GM19467 (cell line): ENCODE results near the gene FAM107A.

Experiments used
- ATAC-seq: cut with Tn5 transposase; IDR thresholded peaks from one replicate; pipeline ENCODE4 v1.9.1; 2021; ENCODE audit warnings: mild to moderate bottlenecking, moderate library complexity; ENCODE audit not compliant: unreplicated experiment

The FAM107A gene

GRCh38 chr3:58594117-58594516 lies 16.9 kb upstream of the FAM107A start:
- ATAC-seq: no peak

- ATAC-seq: no peak
Measured at GRCh38 chr3:58591517-58592510, 14.6 kb upstream of the FAM107A start.

DNA sequence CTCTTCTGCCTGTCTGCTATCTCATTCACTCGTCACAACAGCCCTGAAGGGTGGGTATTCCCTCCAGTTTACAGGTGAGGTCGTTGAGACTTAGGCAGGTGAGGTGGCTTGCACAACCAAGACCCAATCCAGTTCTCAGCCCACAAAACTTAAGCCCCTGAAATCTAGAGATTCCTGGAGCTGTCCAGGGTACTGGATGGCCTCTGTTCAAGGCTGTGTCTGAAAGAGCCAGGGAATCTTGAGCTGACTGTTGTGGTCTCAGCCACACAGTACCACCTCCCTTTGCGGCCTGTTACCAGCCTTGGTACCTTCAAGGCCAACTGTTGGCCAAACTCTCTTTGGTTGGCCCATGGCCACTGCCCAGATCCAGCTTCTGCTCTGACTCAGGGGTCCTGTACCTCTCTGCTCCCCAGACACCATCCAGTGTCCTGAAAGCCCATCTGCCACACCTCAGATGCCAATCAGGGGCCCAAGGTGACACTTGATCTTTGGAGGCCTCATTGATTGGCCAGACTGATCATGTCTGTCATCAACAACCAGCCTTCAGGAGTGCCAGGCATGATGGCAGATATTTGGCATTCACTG lies 10.9 kb upstream of the FAM107A start:
- no peak for ATAC-seq

- no peak for ATAC-seq
Measured at GRCh38 chr3:58586776-58587192, 9.6 kb upstream of the FAM107A start.

DNA sequence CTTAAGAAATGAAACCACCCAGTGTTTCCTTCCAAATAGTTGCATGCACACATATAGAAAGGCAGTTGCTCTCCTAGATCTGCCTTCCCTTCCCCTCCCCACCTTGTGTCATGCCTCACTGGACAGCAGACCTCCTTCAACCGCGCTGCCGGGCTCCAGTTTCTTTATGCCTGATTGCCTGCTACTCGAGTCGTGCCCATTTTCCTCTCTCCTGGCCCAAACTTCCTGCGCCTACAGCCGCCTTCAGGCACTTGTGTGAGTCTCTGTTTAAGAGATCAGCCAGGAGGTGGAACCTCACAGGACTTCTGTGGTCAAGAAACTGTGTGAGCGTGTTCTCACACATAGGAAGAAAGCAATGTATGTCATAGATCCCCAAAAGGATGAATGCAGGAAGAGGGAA lies 8.8 kb upstream of the FAM107A start:
- no peak for ATAC-seq

GRCh38 chr3:58585005-58585786 lies 8.0 kb upstream of the FAM107A start:
- peak; percentile 94 for ATAC-seq

GRCh38 chr3:58584690-58585004 lies 7.5 kb upstream of the FAM107A start:
- ATAC-seq: no peak

GRCh38 chr3:58581328-58582091 lies 4.3 kb upstream of the FAM107A start:
- ATAC-seq: no peak

- ATAC-seq: no peak
Measured at GRCh38 chr3:58580826-58581327, 3.7 kb upstream of the FAM107A start.

GRCh38 chr3:58578873-58579272 lies 1.7 kb upstream of the FAM107A start:
- ATAC-seq: no peak

DNA sequence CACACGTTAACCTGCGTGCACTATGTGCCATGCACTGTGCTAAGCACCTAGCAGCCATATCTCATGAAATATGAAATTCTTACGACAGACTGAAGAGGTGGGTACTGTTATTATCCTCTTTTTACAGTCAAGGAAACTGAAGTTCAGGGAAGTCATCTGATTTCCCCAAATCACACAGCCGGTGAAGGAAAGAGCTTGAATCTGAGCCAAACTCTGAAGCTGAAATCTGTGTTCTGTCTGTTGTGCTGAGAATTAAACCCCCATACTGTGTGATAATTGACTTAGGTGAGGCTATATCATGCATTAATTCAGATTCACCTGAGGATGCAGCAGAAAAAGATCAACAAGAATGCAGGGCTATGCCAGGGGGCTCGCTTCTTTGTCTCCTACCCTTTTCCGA lies 475 bp downstream of the FAM107A start:
- no peak for ATAC-seq

DNA sequence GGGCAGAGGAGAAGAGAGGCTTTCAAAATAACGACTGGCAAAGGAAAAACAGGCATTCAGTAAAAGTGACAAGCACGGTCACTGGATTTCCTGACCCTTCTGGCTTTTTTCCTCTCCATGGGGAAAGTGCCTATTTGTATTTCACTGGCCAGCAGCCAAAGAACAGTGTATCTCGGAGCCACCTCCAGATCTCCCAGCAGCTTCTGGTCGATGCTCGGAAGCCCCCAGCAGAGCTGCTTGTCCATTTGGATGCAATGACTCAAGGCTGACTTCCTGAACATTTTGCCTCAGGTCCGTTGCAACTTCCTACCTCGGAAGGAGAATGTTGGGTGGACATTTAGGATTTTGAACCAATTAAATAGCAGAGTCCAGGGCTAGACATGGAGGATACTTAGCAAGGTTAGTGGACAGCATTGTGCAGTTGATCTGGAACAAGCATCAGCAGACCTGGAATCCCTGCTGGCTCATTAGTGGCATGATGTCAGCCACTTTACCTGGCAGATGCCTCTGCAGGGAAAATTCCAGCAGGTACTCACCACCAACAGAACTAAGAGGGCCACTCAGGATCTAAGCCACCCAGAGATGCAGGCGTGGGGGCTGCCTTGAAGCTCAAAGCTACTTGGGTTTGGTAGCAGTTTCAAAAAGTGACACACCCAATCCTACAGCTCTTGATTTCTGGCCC lies 1.1 kb downstream of the FAM107A start:
- ATAC-seq: no peak

- no peak for ATAC-seq
Measured at GRCh38 chr3:58574682-58575081, 2.5 kb downstream of the FAM107A start.

GRCh38 chr3:58574106-58574505 lies 3.1 kb downstream of the FAM107A start:
- ATAC-seq: no peak

DNA sequence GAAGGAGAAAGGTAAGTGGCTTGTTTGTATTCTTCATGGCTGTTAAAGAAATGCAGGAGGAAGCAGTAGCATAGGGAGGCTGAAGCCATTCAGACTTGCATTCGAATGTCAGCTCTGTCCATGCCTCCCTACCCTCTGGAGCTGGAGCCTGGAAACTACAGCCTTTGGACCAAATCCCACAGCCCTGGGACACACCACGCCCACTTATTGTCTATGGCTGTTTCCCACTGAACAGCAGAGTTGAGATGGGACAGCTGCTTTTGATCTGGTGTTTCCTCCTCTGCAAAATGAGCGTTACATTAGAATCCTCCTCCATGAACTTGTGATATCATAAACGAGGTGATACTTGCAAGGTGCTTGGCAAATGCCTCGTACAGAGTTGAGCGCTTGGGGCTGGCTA lies 3.6 kb downstream of the FAM107A start:
- no peak for ATAC-seq

DNA sequence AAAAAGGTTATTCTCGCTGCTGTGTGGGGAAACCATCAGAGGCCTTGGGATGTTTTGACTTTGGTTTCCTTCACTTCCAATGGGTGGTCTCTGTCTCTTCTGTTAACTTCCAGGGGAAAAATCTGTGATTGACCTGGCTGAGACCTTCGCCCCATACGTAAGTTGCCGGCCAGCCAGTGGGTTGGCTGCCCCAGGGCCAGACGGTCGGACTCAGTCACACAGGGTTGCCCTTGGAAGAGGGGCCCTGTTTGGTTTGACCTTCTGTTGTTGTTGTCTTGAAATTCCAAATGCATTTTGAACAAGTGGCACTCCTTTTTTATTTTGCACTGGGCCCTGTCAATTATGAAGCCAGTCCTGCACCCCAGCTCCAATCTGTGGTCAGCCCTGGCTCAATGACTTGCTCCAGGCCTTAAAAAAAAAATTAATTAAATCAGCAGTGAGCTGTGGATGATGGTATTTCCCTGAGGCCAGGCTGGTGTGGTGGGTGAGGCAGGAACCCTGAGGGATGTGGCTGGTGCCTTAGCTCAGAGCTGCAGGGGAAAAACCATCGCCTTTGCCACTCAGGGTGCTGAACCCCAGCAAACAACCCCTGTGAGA lies 4.5 kb downstream of the FAM107A start:
- ATAC-seq: no peak

GRCh38 chr3:58572013-58572633 lies 5.1 kb downstream of the FAM107A start:
- ATAC-seq: no peak

DNA sequence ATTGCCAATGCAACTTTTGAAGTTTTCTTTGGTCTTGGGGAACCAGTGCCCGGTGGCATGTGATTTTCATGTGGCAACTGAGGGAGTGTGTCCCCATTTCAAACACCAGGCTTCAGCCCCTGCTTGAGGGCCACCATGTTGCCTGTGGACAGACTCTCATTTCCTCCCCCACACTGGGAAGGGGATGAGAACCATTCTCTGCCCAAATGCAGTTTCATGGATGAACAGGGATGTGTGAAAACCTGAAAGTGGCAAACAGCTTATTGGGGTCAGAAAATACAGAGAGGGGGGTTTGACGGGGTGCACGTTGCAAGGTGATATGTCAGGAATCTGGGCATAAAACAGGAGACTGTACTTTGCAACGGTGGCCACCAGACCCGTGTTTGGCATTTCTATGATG lies 6.3 kb downstream of the FAM107A start:
- no peak for ATAC-seq

GRCh38 chr3:58569287-58570001 lies 7.7 kb downstream of the FAM107A start:
- no peak for ATAC-seq
